Measurements from ENCODE around the gene RNF121. TPM values are rescaled to one million over a fixed set of nuclear protein-coding genes. Genes with fewer than 3 reads are reported as not detected.

Gene RNF121
- total RNA-seq, 1 donor from 2014 or later, result 51.3 TPM

DNA sequence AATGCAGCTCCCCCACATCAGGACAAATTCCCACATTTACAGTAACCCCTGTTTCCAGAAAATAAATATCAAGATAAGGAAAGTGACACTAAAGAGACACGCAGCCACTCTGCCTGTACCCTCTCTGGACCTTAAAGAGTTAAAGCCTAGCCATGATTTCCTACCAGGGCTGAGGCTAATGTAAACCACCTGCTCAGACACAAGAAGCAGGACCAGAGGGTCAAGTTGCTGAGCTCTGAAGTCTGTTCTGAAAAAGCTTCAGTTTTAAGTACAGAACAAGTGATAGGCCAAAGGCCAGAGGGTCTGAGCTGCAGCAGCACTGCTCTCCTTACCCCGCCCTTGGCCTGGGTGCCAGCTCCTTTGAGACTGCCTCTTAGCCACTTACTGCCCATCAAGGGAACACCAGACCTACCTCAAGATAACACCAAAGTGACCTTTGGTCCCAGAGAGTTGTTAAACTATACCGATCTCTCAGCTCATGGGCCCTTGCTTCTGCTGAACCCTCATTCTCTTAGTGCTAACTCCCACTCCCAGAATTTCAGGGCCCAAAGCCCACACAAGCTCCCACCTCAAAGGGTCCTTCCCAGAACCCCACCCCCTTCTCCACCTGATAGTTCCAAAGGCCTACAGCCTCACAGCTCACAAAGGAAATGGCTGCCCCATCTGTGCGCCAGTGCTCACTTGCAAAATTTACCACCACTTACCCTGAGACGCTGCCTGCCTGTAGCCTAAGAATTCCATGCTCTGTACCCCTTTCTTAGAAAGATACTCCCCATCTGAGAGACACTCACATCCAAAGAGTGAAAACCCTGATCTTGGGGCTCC, 110.4 kb downstream of the RNF121 start:
- intact Hi-C loops (cut with micrococcal nuclease), result no loop called here
- H3K9me3 Mint-ChIP-seq, result no peaks in the 10 kb centered on the region
- no peak for DNase-seq (ENCODE audit: low spot score)
- no peaks in the 10 kb centered on the region for H3K27me3 Mint-ChIP-seq (ENCODE audit: low read depth)
- peaks cover 30% of the 10 kb centered on the region for H3K4me1 Mint-ChIP-seq (ENCODE audit: low read depth)
- no peak overlapping the region for H3K27ac Mint-ChIP-seq
- H3K36me3 Mint-ChIP-seq (ENCODE audit: low read depth), result peaks cover 32% of the 10 kb centered on the region
- H3K4me3 Mint-ChIP-seq (ENCODE audit: low read depth), result no peak overlapping the region

DNA sequence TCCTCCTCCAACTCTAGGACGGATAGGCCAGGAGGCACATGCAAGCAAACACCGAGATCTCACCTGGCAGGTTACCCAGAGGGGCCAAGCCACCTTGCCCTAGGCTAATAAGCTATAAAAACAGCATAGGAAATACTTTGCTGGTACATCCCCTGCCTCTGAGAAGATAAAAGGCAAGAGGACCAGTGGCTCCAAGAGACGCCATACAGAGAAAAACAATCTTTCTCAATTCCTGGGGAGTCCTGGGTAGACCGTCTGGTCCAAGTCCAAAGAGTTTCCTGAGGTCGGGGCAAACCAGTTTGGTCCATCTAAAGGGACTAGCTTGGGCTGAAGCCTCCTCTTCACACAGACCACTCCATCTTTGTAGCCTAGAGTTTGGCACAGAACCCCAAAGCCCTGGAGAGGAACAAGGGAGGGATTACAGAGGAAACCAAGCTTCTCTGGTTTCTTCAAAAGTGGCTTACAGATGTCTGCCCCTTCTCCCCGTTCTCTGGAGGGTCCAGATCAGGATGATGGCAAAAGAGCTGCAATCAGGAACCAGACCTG, 111.1 kb downstream of the RNF121 start:
- intact Hi-C loops (cut with micrococcal nuclease), result loop anchor here (1.0 to 5.0 kb wide), 4 partner anchors 40 to 182 kb away; partner anchors contain the start of genes INPPL1, LAMTOR1, LRRC51 and NUMA1
- peaks cover 32% of the 10 kb centered on the region for H3K36me3 Mint-ChIP-seq (ENCODE audit: low read depth)
- no peak overlapping the region for H3K4me3 Mint-ChIP-seq (ENCODE audit: low read depth)
- no peak overlapping the region for H3K27ac Mint-ChIP-seq
- no peaks in the 10 kb centered on the region for H3K9me3 Mint-ChIP-seq
- peaks cover 31% of the 10 kb centered on the region for H3K4me1 Mint-ChIP-seq (ENCODE audit: low read depth)
- DNase-seq (ENCODE audit: low spot score), result no peak
- H3K27me3 Mint-ChIP-seq (ENCODE audit: low read depth), result no peaks in the 10 kb centered on the region

DNA sequence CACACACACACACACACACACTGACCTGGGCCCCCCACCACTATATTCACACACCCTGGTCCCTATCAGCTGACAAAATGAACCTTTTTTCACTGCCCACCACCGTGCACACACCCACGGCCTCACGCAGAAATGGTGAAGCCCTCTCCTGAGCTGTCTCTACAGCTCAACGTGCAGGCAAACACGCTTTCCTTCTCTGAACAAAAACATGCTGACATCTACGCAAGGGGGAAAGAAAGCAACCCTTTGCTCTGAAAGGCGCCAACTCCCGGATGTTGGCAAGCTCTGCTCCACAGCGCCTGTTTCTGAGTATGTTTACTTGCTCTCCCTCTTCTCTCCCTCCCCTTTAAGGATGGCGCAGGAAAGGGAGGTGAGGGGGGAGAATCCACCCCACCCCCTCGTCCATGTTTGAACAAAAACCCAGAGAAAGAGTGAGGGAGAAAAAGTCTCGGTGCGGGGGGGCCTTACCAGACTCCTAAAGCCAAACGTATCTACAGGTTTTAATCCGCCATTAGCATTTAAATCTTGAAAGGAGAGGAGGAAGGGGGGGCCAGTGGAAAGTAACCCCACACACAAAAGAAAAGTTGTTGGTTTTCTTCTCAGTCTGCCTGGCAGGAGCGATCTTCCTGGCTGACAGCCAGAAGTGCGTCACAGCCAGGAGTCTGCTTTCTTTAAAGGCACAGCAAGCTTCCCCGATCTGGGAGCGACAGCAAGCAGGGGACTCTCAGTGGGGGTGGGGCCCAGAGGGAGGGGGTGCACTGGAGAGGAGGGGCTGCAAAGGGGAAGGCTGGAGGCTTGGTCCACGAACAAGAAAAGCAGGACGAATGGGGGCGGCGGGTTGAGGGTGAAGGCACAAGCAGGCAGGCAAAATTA, 111.9 kb downstream of the RNF121 start:
- Mint-ChIP-seq H3K27me3 (ENCODE audit: low read depth) (no peaks in the 10 kb centered on the region), H3K4me1 (ENCODE audit: low read depth) (peaks cover 32% of the 10 kb centered on the region), H3K27ac (no peak overlapping the region), H3K36me3 (ENCODE audit: low read depth) (peaks cover 29% of the 10 kb centered on the region), H3K9me3 (no peaks in the 10 kb centered on the region), H3K4me3 (ENCODE audit: low read depth) (no peak overlapping the region)
- intact Hi-C loops (cut with micrococcal nuclease), result loop anchor here (1.0 to 5.0 kb wide), 4 partner anchors 40 to 182 kb away; partner anchors contain the start of genes INPPL1, LAMTOR1, LRRC51 and NUMA1
- peak; percentile 50 for DNase-seq (ENCODE audit: low spot score)

DNA sequence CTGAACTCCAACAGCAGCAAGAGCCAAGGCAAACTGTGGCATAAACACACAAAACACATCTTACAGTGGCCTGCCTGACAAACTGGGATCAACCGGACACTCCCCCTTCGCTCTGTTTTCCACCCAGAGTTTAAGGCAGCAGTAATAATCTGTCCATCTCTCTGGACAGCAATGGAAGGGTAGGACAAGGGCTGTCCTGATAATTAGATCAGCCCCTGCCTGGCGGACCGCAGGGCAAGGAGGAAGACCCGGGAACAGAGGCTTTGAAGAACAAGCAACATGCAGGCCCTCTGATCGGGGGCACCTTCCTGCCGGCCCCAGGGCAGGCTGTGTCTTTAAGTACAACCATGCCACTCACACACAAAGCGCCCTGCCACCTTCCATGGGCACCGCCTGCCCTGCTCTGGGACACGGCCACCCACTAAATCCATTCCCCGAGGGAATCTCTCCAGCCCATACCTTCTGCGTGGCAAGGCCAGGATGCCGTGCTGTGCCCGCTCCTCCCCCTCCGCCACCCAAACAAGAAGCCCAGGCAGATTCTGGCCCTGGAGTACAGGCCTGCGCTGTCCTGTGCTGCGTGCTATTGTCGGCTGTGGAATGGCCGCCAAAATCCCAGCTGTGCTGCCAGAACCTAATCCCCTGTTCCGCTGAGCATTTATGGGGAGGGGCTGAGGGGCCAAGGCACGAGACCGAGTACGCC, 112.7 kb downstream of the RNF121 start:
- H3K4me1 Mint-ChIP-seq (ENCODE audit: low read depth), result peaks cover 31% of the 10 kb centered on the region

DNA sequence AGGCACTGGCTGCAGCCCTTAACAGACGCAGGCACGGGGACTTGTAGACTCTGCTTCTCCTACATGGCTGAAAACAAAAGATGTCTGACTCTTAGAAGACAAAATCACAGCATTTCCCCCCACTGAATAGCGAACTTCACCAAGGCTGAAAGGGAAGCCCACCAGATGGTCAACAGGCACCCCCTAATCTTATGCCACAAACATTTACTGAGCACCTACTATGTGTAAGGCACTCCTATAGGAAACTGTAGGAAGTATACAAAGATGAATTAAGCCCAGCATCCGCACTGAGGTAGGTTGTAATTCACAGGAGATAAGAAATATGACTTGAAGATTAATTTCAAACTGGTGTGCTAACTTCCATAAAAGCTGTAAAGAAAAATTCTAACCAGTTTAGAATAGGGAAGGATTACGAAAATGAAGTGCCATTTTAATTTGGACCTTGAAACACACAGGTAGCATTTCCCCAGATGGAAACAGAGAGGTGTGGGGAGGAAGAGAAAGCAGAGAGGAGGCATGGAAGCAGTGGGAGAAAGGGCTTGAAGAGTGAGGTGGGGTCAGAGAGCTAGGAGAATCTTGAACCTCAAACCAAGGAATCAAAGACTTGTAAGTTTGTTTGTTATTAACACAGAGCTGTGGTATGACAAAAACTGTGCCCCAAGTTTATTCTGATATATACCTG, 113.4 kb downstream of the RNF121 start:
- H3K27me3 Mint-ChIP-seq (ENCODE audit: low read depth), result no peaks in the 10 kb centered on the region
- intact Hi-C loops (cut with micrococcal nuclease), result loop anchor here (5.0 kb wide), 2 partner anchors 100 to 180 kb away; partner anchors contain the start of gene INPPL1
- peaks cover 28% of the 10 kb centered on the region for H3K4me1 Mint-ChIP-seq (ENCODE audit: low read depth)
- H3K9me3 Mint-ChIP-seq, result no peaks in the 10 kb centered on the region
- no peak for DNase-seq (ENCODE audit: low spot score)
- H3K36me3 Mint-ChIP-seq (ENCODE audit: low read depth), result peaks cover 22% of the 10 kb centered on the region
- no peak overlapping the region for H3K4me3 Mint-ChIP-seq (ENCODE audit: low read depth)
- no peak overlapping the region for H3K27ac Mint-ChIP-seq

More for the DNA sequence above, 112.7 kb downstream of the RNF121 start:
- peaks cover 25% of the 10 kb centered on the region for H3K36me3 Mint-ChIP-seq (ENCODE audit: low read depth)
- H3K27ac Mint-ChIP-seq, result no peak overlapping the region
- no peak overlapping the region for H3K4me3 Mint-ChIP-seq (ENCODE audit: low read depth)
- peak; percentile 14 for DNase-seq (ENCODE audit: low spot score)
- intact Hi-C loops (cut with micrococcal nuclease), result loop anchor here (2.0 to 5.0 kb wide), 3 partner anchors 61 to 181 kb away; partner anchors contain the start of genes INPPL1 and LAMTOR1
- no peaks in the 10 kb centered on the region for H3K9me3 Mint-ChIP-seq
- no peaks in the 10 kb centered on the region for H3K27me3 Mint-ChIP-seq (ENCODE audit: low read depth)

DNA sequence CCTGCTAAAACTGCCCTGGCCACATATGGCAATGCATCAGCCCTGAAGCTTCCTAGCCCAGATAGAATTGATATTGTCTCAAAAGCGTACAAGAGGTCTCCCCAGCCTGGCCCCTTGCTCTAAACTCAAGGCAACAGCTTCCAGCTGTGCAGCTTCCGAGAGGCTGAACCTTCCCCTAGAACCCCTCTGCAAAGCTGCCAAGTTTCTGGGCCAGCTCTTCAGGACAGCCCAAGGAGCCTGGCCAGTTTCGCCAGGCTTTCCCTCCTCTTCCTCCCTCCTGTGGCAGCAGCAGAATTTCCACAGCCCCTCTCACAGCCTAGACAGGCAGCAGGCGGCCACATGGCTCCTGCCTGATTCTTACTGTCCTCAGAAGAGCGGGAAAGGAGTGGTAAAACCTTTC, 117.0 kb downstream of the RNF121 start:
- H3K4me1 Mint-ChIP-seq (ENCODE audit: low read depth), result peaks cover 29% of the 10 kb centered on the region
- H3K4me3 Mint-ChIP-seq (ENCODE audit: low read depth), result no peak overlapping the region
- H3K27me3 Mint-ChIP-seq (ENCODE audit: low read depth), result no peaks in the 10 kb centered on the region
- H3K9me3 Mint-ChIP-seq, result no peaks in the 10 kb centered on the region
- H3K36me3 Mint-ChIP-seq (ENCODE audit: low read depth), result peaks cover 36% of the 10 kb centered on the region
- no peak overlapping the region for H3K27ac Mint-ChIP-seq
- no peak for DNase-seq (ENCODE audit: low spot score)
- intact Hi-C loops (cut with micrococcal nuclease), result no loop called here

Other genes with a start within 250 kb of the RNF121 start
- not detected in 2 replicates for gene DEFB108B, start 95.8 kb upstream of the RNF121 start, total RNA-seq
- gene DEFB131B, start 50.6 kb upstream of the RNF121 start, total RNA-seq, result not detected in 2 replicates
- 14.7 and 15.1 TPM in 2 replicates for gene XNDC1N, start 452 bp upstream of the RNF121 start, total RNA-seq
- gene IL18BP, start 69.9 kb downstream of the RNF121 start, total RNA-seq, result 12.6 and 13.5 TPM in 2 replicates
- 162 and 174 TPM in 2 replicates for gene NUMA1, start 151.5 kb downstream of the RNF121 start, total RNA-seq
- gene LRRC51, start 151.8 kb downstream of the RNF121 start, total RNA-seq, result 7.9 and 9.2 TPM in 2 replicates
- 95.1 and 100 TPM in 2 replicates for gene LAMTOR1, start 174.3 kb downstream of the RNF121 start, total RNA-seq
- 0.18 TPM in 1 of 2 replicates, not detected in the other for gene TOMT, start 176.9 kb downstream of the RNF121 start, total RNA-seq
- gene ANAPC15, start 183.6 kb downstream of the RNF121 start, total RNA-seq, result 61.6 and 67.9 TPM in 2 replicates
- 0.18 and 0.51 TPM in 2 replicates for gene FOLR3, start 206.7 kb downstream of the RNF121 start, total RNA-seq

Measured in activated T-helper 2 cell treated with anti-CD3 and anti-CD28 coated beads, Interferon-gamma antibody, Interleukin-2, Interleukin-4, amounts not matched to agents 10 μg/mL and 5 μg/mL and 100 μg/mL, durations not matched to agents 14 hours and 24 hours and 36 hours (primary cell).